ENCODE data around the gene WWC2.

WWC2 gene

GRCh38 chr4:183337349-183337748, 238.3 kb downstream of the WWC2 start:
- TF ChIP-seq, protein P1, sequence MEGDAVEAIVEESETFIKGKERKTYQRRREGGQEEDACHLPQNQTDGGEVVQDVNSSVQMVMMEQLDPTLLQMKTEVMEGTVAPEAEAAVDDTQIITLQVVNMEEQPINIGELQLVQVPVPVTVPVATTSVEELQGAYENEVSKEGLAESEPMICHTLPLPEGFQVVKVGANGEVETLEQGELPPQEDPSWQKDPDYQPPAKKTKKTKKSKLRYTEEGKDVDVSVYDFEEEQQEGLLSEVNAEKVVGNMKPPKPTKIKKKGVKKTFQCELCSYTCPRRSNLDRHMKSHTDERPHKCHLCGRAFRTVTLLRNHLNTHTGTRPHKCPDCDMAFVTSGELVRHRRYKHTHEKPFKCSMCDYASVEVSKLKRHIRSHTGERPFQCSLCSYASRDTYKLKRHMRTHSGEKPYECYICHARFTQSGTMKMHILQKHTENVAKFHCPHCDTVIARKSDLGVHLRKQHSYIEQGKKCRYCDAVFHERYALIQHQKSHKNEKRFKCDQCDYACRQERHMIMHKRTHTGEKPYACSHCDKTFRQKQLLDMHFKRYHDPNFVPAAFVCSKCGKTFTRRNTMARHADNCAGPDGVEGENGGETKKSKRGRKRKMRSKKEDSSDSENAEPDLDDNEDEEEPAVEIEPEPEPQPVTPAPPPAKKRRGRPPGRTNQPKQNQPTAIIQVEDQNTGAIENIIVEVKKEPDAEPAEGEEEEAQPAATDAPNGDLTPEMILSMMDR (IDR thresholded peaks at IDR 0.05; ENCODE audit: borderline replicate concordance, insufficient read depth, low read depth, low read length): no peak
- no peak overlapping the region for H3K4me3 ChIP-seq (ENCODE audit: low read depth, low read length)

GRCh38 chr4:183337833-183338232, 238.8 kb downstream of the WWC2 start:
- TF ChIP-seq, protein P1 (IDR thresholded peaks at IDR 0.05; ENCODE audit: borderline replicate concordance, insufficient read depth, low read depth, low read length): no peak
- H3K4me3 ChIP-seq (ENCODE audit: low read depth, low read length): no peak overlapping the region

DNA sequence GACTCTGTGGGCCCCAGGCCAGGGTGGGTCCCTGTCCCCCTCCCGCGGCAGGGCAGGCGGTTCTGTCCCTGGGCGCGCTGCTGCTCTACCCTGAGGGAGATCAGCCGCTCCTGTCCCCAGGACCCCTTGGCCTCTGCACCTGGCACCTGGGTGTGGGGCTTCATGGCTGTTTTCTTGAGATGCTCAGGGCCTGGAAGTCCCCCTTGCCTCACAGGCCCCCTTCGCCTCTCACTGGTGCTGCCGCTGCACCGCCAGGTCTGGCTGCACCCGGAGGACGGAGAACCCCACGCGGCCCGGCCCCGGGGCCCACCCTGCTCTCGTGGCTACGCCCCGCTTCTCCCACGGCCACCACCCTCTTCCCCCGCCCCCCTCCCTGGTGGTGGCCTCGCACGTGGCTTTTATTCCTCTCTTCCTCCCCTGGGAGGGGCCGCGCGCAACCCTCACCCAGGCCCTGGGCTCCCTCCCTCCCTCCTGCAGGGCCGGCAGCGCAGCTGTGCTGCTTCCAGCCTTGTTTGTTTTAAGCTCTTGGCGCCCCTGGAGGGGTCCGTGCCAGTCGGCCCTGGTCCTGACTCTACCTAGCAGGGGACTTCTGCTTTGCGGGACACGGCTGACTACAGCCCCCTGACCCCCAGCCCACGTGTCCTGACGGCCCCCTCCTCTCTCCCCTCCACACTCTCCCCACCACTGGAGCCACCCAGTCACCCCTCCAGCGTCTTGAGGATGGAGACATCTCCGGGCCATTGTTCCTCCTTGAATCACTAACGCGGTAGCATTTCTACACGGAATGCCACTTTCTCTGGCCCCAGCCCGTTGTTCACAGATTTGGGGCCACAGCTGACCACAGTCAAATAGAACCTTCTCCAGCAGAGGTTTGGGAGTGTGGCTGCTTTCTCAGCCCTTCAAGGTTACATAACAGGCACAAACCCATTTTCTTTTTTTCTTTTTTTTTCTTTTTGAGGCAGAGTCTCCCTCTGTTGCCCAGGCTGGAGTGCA, 243.8 kb downstream of the WWC2 start:
- TF ChIP-seq, protein P1 (IDR thresholded peaks at IDR 0.05; ENCODE audit: borderline replicate concordance, insufficient read depth, low read depth, low read length): no peak
- H3K4me3 ChIP-seq (ENCODE audit: low read depth, low read length): no peak overlapping the region

DNA sequence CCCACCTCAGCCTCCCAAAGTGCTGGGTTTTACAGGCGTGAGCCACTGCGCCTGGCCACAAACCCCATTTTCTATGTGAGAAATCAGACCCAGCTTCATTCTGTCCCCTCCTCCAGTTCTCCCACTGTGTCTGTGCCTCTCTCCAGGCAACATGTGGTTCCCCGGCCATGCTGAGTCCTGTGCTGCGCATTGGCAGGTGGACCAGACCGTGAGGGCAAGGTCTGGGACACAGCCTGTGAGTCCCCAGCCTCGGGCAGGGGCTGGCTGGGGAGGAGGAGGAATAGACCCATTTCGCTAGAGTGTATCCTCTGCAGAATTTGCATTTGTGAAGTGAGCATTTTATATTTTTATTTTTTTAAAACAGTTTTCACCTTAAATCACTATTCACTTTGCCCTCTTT, 244.7 kb downstream of the WWC2 start:
- no peak overlapping the region for H3K4me3 ChIP-seq (ENCODE audit: low read depth, low read length)
- TF ChIP-seq, protein P1 (IDR thresholded peaks at IDR 0.05; ENCODE audit: borderline replicate concordance, insufficient read depth, low read depth, low read length): no peak

DNA sequence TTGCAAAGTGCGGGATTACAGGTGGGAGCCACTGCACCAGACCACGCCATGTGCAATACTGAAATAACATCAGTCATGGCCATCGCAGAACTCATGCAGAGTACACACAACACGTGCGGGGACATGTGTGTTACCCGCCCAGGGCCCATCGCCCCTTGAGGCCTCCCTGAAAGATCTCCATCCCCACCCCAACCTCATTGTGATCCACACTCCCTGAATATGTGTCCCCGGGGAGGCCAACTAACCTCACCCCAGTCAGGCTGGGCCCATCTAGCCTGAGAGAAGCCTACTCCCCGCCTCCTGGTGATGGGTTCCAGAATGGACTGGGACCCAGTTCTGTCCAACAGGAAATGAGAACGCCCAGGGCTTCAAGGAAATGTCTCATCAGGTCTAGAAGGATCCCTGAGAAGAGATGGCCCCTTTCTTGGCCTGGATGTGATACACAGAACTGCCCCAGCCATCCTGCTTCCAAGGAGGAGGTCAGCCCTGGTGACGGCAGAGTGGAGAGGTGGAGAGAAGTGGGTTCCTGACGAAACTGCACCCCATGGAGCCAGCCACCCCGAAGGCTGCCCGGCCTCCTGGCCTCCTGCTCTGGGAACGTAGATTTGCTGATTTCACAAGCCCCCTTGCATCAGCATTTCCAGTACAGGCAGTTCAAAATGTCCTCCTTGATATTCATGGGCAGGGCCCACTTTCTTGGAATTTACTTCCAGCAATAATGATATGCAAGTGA, 245.6 kb downstream of the WWC2 start:
- TF ChIP-seq, protein P1 (IDR thresholded peaks at IDR 0.05; ENCODE audit: borderline replicate concordance, insufficient read depth, low read depth, low read length): no peak
- H3K4me3 ChIP-seq (ENCODE audit: low read depth, low read length): no peak overlapping the region

DNA sequence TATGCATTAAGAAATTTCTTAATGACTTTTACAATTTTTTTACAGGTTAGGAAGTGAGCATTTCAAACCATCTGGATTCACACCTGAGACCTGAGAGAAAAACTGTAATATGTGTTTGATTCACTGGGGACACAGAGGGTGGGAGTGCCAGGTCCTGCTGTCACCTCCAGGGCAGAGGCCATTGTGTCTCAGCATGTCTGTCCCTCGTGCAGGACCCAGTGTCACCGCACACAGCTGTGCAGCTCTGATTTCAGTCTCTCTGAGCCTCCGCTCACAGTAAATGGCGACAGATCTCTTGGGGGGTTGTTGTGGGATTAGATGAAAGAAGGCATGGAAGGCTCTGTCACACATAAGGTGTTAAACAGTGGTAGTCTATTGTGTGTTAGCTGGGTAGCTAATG, 246.2 kb downstream of the WWC2 start:
- no peak overlapping the region for H3K4me3 ChIP-seq (ENCODE audit: low read depth, low read length)
- TF ChIP-seq, protein P1 (IDR thresholded peaks at IDR 0.05; ENCODE audit: borderline replicate concordance, insufficient read depth, low read depth, low read length): no peak

All from GM12875 (cell line).